Measurements from ENCODE around the gene MEIS3.

MEIS3 gene

DNA sequence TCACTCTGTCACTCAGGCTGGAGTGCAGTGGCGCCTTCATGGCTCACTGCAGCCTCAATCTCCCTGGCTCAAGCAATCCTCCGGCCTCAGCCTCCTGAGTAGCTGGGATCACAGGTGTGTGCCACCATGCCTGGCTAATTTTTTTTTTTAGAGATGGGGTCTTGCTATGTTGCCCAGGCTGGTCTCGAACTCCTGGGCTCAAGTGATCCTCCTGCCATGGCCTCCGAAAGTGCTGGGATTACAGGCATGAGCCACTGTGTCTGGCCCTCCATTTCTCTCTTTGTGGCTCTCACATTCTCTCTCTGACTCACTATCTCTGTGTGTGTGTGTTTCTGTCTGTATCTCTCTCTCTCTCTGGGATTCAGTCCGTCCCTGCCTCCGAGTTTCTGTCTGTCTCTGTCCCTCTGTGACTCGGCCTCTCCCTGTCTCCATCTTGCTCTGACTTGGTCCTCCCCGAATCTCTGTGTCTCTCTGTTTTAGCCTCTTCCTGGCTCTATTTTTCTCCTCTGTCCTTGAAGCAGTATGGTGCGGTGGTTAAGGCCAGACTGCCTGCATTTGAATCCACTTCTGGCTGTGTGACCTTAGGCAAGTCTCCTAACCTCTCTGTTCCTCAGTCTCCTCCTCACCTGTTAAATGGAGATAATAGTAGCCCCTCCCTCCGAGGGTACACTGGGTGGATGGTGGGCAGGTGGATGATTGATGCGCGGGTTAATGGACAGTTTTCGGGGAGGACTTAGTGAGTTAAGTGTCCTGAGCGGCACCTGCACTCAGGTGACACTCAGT is 11.0 kb downstream of the MEIS3 start:
- Histone ChIP-seq H3F3A (ENCODE audit: insufficient read depth, low read length) (no peaks in the 10 kb centered on the region), H3K27me3 (replicated peaks; ENCODE audit: insufficient read depth, low read length) (peaks cover 95% of the 10 kb centered on the region), H3K27ac (ENCODE audit: low read length) (no peak overlapping the region), H3K36me3 (replicated peaks; ENCODE audit: insufficient read depth, low read length) (no peaks in the 10 kb centered on the region), H2AFZ (ENCODE audit: low read length) (no peak overlapping the region), H3K9me2 (replicated peaks; ENCODE audit: insufficient read depth, low read length) (no peaks in the 10 kb centered on the region), H3K4me1 (ENCODE audit: low read length) (no peaks in the 10 kb centered on the region), H3K79me2 (ENCODE audit: low read length) (no peaks in the 10 kb centered on the region), H3K9ac (ENCODE audit: low read length) (no peak overlapping the region), H3K9me3 (replicated peaks; ENCODE audit: insufficient read depth, low read length) (no peaks in the 10 kb centered on the region), H3K4me3 (ENCODE audit: low read length) (no peak overlapping the region), H3K4me2 (ENCODE audit: low read depth, low read length) (no peak overlapping the region), H4K20me1 (ENCODE audit: insufficient read depth, low read length) (no peaks in the 10 kb centered on the region)
- DNase-seq, result no peak
- TF ChIP-seq EZH2phosphoT487 (IDR thresholded peaks at IDR 0.05; ENCODE audit: low read length) (no peak), EZH2 (optimal IDR thresholded peaks at IDR 0.05; ENCODE audit: low read depth, low read length) (no peak)
- TF ChIP-seq, protein P1, sequence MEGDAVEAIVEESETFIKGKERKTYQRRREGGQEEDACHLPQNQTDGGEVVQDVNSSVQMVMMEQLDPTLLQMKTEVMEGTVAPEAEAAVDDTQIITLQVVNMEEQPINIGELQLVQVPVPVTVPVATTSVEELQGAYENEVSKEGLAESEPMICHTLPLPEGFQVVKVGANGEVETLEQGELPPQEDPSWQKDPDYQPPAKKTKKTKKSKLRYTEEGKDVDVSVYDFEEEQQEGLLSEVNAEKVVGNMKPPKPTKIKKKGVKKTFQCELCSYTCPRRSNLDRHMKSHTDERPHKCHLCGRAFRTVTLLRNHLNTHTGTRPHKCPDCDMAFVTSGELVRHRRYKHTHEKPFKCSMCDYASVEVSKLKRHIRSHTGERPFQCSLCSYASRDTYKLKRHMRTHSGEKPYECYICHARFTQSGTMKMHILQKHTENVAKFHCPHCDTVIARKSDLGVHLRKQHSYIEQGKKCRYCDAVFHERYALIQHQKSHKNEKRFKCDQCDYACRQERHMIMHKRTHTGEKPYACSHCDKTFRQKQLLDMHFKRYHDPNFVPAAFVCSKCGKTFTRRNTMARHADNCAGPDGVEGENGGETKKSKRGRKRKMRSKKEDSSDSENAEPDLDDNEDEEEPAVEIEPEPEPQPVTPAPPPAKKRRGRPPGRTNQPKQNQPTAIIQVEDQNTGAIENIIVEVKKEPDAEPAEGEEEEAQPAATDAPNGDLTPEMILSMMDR (IDR thresholded peaks at IDR 0.05; ENCODE audit: low read length), result no peak

DNA sequence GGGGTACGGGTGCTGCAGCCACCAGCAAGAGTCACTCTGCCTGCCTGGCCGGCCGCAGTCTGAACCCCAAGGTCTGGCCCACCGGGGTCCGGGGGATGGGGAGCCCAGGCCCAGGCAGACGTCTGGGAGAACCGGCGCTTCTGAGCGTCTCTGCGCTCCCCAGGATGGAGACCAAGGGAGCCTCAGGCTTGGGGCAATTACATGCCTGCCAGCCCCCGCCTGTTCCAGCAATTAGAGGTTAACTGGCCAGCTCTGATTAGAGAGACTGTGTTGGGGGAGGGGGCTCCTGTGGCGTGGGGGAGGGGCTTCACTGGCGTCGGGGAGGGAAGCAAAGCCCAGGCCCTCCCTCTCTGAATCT is 11.9 kb downstream of the MEIS3 start:
- Histone ChIP-seq H4K20me1 (ENCODE audit: insufficient read depth, low read length) (no peaks in the 10 kb centered on the region), H3K4me3 (ENCODE audit: low read length) (no peak overlapping the region), H3K4me1 (ENCODE audit: low read length) (no peaks in the 10 kb centered on the region), H3K27ac (ENCODE audit: low read length) (no peak overlapping the region), H3K9me3 (replicated peaks; ENCODE audit: insufficient read depth, low read length) (no peaks in the 10 kb centered on the region), H3F3A (ENCODE audit: insufficient read depth, low read length) (no peaks in the 10 kb centered on the region), H3K79me2 (ENCODE audit: low read length) (no peaks in the 10 kb centered on the region), H3K27me3 (replicated peaks; ENCODE audit: insufficient read depth, low read length) (peaks cover 95% of the 10 kb centered on the region), H3K9ac (ENCODE audit: low read length) (no peak overlapping the region), H3K9me2 (replicated peaks; ENCODE audit: insufficient read depth, low read length) (no peaks in the 10 kb centered on the region), H3K36me3 (replicated peaks; ENCODE audit: insufficient read depth, low read length) (no peaks in the 10 kb centered on the region), H3K4me2 (ENCODE audit: low read depth, low read length) (no peak overlapping the region), H2AFZ (ENCODE audit: low read length) (no peak overlapping the region)
- no peak for DNase-seq
- TF ChIP-seq, protein P1 (IDR thresholded peaks at IDR 0.05; ENCODE audit: low read length), result no peak
- no peak for TF ChIP-seq EZH2phosphoT487 (IDR thresholded peaks at IDR 0.05; ENCODE audit: low read length)
- no peak for TF ChIP-seq EZH2 (optimal IDR thresholded peaks at IDR 0.05; ENCODE audit: low read depth, low read length)

DNA sequence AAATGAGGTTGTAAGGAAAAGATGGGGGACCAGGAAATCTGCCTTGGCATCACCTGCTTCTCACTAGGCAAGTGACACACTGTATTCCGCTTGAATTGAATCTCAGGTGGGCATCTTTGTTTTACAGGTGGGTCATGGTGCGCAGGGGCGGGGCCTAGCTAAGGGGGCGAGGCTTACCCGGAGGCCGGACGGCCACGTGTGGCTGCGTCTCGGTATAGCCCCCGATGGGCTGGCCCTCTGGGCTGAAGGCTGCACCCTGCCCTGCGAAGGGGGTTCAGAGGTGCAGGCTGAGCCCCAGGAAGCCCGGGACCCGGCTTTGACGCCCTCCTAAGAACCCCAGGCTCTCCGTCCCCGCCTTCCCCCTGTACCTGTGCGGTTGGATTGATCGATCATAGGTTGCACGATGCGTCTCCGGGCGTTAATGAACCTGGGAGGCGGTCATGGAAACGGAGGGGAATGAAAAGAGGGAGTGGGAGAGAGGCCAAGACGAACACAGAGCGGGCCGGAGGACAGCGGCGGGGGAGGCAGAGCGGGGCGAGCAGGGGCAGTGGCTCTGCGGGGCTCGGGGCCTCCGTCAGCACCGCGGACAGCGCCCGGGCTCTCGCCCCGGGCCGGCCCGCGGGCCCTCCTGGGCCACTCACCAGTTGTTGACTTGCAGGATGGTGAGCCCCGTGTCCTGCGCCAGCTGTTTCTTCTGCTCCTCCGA is 12.5 kb downstream of the MEIS3 start:
- TF ChIP-seq EZH2 (optimal IDR thresholded peaks at IDR 0.05; ENCODE audit: low read depth, low read length) (no peak), EZH2phosphoT487 (IDR thresholded peaks at IDR 0.05; ENCODE audit: low read length) (no peak)
- TF ChIP-seq, protein P1 (IDR thresholded peaks at IDR 0.05; ENCODE audit: low read length), result no peak
- no peak overlapping the region for H3K4me3 ChIP-seq (ENCODE audit: low read length)
- H3K4me1 ChIP-seq (ENCODE audit: low read length), result no peaks in the 10 kb centered on the region
- no peak overlapping the region for H3K9ac ChIP-seq (ENCODE audit: low read length)
- no peak overlapping the region for H3K27ac ChIP-seq (ENCODE audit: low read length)
- H3K79me2 ChIP-seq (ENCODE audit: low read length), result no peaks in the 10 kb centered on the region
- H3K9me2 ChIP-seq (replicated peaks; ENCODE audit: insufficient read depth, low read length), result no peaks in the 10 kb centered on the region
- no peak overlapping the region for H3K4me2 ChIP-seq (ENCODE audit: low read depth, low read length)
- no peaks in the 10 kb centered on the region for H3K36me3 ChIP-seq (replicated peaks; ENCODE audit: insufficient read depth, low read length)
- peak; percentile 10 for DNase-seq
- H3K27me3 ChIP-seq (replicated peaks; ENCODE audit: insufficient read depth, low read length), result peaks cover 94% of the 10 kb centered on the region
- H3F3A ChIP-seq (ENCODE audit: insufficient read depth, low read length), result no peaks in the 10 kb centered on the region
- H4K20me1 ChIP-seq (ENCODE audit: insufficient read depth, low read length), result no peaks in the 10 kb centered on the region
- H3K9me3 ChIP-seq (replicated peaks; ENCODE audit: insufficient read depth, low read length), result no peaks in the 10 kb centered on the region
- no peak overlapping the region for H2AFZ ChIP-seq (ENCODE audit: low read length)
